Kidney capillary endothelial cell (primary cell): ENCODE measurements around the gene NMT1.

Experiments used
- DNase-seq: peaks from one replicate; pipeline ENCODE4 v3.0.0-alpha.2; 2018; ENCODE audit warnings: low spot score

NMT1 gene

GRCh38 chr17:45104907-45105624 is 43.9 kb downstream of the NMT1 start:
- no peak for DNase-seq

DNA sequence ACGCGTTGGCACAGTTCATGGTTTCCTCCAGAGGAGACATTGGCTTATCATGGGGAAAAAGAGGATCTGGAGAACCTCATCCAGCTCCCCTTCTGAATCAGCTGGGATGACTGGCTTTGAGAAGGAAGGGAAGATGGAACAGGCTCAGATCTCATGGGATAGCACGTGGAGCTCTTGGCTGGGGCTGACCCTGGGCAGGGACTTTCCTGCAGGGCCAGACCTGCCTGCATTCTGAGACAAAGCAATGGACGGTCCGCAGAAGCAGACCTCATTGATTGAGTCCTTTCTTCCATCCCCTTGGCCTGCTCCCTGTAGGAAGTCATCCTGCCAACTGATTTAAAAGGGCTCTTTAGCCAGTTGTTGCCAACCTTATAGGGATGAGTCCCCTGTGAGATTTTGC is 45.0 kb downstream of the NMT1 start:
- DNase-seq: no peak

DNA sequence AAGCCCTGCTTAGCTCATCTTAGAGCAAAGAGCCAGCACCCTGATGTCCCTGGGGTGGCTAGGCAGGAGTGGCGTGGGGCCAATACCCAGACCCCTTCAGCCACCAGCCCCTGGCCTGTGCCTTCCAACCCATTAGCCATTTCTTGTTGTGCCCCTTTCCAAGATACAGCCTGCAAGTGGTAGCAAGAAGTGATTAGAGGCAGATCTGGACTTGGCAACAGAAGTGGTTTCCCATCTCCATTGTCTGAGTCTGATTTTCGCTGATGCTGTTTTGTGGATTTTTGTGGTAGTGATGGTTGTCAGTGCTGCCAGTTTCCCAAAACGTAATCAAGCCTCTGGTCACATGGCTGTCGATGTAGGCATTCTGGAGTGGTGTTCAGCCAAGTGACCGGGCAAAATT is 45.5 kb downstream of the NMT1 start:
- no peak for DNase-seq

DNA sequence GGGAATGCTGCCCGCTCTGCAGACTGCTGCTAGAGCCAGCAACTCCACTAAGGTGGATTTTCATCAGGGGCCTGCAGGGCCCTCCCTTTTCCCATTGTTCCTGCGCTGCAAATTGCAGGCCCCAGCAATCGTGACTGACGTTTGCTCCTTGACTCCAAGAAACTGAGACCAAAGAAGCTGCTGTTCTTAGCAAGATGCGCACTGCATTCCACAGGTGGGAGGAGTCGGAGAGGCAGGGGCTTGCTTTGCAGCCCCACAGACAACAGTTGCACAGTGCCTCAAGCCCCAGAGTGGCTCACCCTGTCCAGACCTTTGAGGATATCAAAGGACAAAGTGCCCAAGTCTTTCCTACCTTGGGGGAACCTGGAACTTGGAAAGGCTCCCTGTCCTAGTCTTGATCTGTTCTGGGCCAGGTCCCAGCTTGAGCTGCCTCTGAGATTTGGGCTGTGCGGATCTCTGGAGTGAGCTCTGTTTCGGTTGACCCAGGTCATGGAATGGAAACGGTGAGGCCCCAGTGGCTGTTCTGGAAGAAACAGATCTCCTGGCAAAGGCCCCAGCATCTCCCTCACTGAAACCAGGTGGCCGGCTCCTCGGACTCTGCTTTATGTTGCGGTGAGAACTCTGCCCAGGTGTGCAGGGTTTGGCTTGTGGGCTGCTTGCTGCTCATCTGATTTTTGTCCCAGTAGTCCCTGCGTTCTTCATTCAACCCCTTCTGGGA is 46.3 kb downstream of the NMT1 start:
- no peak for DNase-seq

DNA sequence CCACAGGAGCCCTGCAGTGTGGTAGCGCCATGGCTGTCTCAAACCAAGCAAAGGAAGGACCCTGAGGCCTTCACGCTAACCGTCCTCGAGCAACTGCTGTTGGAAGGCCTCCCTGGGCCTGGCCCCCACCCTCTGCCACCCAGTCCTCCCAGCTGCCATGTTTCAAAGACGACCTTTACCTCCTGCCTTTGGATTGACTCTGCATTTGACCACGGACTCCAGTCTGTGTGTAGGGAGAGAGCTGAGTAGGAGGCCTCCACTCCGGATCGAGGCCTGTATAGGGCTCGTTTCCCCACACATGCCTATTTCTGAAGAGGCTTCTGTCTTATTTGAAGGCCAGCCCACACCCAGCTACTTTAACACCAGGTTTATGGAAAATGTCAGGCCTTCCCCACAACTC is 46.9 kb downstream of the NMT1 start:
- DNase-seq: no peak

DNA sequence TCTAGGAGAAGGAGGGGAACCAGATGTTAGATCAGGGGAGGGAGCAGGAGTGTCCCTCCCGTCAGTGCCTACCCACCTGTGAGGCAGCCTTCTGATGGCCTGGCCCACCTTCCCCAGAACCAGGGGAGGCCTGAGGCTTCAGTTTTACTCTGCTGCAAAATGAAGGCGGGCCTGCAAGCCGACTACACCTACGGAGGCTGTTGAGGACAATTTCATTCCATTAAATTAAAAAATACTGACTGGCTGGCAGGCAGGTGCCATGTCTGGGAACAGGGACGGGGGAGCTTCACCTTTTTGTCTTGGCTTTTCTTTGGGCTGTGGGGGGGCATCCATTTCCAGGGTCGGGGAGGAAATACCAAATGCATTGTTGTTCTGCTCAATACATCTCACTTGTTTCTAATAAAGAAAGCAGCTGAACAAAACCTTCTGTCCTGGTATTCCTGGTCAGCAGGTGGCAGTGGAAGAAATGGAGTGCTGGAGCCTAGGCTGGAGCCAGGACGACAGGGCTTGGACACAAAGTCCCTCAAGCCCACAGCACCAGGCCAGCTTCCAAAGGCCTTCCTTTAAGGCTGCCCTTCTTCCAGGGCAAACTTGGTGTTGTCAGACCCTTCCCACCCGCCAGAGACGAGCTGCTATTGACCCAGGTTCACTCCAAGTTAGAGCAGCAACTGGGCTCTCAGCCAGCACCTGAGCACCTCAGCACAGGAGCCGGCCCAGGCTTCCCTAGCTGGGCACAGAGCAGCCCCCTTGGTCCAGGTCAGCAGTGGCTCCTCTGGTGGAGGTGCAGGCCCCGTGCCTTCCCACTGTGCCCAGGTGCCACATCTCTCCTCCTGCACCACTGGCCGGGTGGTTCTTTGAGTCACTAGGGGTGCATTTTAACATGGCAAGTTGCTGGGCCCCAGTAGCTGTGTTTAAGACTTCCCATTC is 47.7 kb downstream of the NMT1 start:
- DNase-seq: no peak

DNA sequence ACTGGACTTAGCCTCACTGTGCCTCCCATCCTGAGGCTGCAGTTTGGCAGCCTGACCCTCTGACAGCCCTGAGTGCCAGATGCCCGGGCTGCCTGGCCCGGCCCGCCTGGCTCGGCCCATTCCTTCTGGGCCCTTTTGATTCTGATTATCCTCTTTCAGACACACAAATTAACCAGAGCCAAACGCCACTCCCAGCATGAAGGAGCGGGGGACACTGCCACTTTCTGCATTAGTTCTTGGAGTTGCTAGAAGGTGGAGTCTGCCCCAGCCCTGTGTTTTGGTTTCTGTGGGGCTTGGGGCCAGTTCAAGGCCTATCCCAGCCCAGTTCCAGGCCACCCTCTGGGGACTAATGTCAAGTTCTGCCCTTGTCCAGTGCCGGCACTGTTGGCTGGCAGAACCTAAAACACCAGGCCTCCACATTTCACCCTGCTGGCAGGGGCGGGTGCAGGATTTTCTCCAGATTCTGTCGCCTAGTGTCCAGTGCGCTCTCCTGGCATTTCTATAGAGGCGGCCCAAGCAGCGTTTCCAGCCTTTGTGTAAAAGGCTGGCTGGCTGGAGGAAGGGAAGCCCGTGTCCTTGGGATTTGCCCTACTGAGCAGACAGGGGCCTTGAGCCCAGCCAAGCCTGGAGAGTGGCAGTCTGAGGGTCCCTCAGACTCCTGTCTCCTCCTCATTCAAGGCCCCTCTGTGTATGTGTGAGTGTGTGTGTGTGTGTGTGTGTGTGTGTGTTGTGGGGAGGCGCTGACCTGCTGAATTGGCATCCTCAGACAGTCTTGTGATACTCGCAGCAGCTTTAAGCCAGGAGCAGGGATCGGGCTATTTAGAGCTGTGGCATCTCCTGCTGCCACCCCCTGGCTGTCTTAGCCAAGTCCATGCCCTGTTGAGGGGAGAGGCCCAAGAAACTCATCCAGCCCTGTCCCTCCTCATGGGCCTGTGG is 49.8 kb downstream of the NMT1 start:
- DNase-seq: no peak

DNA sequence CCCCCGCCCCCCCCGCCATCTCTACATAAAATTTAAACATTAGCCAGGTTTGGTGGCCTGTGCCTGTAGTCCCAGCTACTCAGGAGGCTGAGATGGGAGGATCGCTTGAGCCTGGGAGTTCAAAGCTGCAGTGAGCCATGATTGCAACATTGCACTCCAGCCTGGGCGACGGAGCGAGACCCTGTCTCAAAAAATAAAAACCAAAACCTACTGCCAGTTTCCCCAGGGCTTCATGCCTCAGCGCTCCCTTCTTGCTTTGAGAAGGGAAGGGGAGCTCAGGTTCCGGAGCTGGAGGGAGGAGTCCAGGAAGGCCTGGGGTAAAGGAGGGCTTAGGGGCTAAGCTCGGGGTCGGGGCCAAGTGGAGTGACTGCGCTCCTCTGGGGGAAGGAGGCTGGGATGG is 50.7 kb downstream of the NMT1 start:
- no peak for DNase-seq

DNA sequence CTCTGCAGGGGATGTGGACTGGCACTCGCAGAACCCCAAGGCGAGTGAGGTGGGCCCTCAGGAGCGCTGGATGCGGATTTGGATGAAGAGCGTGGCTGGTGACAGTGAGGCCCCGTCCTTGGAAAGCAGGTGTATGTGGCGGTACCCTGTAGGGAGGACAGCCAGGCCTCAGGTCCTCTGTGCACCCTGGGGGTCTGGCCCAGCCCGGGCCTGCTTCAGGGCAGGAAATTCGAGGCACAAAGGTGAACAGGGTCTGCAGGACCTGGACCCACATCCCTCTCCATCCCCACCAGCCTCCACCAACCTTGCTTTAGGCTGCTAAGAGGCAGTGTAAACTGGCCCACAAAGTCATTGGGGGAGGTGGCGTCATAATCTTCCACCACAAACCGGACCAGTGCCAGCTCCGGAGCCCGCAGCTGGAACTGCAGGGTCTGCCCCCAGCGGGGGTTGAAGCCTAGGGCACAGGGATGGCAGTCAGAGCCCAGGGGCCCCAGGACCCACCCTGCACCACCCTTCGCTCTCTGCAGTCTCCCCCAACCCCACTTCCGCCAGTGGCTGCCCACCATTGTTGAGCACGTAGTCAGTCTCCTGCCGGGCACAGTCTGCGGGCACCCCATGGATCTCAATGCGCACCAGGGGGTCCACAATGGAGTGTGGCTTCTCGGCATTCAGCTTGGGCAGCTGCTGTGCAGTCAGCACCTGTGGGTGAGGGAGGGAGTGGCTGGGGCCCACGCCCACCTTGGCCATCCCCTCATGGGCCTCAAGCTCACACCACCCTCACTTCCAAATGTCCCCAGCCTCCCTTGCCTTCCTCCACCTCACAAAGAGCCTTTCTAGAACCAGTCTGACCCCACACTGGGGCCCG is 51.7 kb downstream of the NMT1 start:
- no peak for DNase-seq

- no peak for DNase-seq
Measured at GRCh38 chr17:45113424-45113754, 52.3 kb downstream of the NMT1 start.

DNA sequence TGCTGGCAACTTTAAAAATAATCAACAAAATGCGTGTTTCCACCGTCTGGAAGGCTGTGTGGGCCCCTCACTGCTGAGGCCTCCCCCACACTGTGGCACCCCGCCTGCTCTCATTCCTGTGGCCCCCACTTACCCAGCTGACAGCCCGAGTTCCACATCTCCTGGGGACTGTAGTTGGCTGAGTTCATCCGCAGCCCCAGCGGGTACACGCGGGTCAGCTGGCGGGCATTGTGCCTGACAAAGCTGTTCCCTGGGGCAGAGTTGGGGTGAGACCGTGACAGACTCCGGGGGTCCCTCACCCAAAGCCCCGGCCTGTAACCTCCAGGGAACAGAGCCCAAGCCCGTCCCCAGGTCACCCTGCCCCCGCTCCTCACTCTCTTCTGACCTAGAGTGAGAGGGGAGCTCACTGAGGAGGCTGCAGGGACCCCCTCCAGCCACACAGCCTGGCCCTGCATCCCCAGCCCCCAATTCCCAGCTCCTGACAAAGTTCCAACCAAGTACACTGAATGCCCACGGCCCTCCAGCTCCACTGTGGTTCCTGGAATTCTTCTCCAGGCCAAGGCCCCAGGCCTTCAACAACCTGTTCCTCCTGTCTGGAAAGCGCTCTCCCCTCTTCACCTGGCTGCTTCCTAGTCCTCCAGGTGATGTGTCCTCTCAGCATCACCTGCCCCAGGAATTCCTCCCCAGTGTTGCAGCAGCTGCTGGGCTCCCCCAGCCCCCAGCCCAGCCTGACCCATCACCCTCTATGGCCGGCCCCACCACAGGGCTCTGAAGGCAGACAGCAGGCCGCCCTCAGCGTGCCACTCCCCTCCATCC is 53.2 kb downstream of the NMT1 start:
- no peak for DNase-seq

- DNase-seq: no peak
Measured at GRCh38 chr17:45115015-45115625, 54.0 kb downstream of the NMT1 start.

DNA sequence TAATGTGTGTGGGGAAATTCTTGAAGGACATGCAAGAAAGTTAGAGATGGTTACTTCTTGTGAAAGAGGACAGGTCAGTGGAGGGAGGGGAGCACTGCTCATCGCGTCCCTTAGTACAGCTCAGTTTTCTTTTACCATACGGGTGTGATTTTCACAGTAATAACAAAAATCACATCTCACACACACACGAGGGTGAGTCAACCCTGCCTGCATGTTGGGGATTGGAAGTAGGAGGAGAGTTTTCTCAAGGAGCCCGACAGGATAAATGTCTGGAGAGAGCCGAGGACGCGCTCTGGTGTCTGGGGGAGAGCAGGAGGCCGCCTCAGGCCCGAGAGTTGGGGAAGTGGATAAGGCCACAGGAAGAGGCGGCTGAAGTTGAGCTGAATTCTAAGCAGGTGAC is 54.8 kb downstream of the NMT1 start:
- no peak for DNase-seq

GRCh38 chr17:45116434-45117016 is 55.4 kb downstream of the NMT1 start:
- DNase-seq: no peak

DNA sequence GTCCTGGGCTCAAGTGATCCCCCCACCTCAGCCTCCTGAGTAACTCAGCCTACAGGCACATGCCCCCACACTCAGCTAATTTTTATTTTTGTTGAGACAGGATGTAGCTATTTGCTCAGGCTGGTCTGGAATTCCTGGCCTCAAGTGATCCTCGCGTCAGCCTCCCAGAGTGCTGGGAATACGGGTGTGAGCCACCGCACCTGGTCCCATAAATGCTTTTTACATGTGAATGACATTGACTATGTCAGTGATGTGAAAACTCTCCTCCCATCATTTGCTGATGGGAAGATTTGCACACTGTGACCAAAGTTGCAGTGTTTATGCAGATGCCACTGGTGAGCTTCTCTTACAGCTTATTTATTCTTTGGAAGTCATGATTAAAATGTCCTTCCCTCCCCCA is 56.2 kb downstream of the NMT1 start:
- no peak for DNase-seq

- DNase-seq: no peak
Measured at GRCh38 chr17:45117848-45118646, 56.9 kb downstream of the NMT1 start.

DNA sequence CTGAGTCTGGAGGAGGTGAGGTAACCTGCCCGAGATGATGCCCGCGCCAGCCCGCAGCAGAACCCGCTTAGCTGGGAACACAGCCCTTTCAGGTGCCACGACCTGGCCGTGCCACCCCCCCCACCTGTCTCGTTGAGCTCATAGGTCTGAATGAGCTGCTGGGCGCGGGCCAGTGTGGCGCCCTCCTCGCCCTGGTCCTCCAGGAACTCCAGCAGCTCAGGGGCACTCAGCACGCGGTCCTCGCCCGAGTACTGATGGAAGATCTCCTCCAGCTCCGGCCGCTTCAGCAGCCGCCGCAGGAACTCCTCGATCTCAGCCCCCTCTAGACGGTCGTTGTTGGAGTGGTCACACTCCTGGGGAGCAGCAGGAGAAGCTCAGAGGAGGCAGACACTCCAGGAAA is 57.6 kb downstream of the NMT1 start:
- DNase-seq: no peak

- DNase-seq: no peak
Measured at GRCh38 chr17:45119964-45120363, 58.8 kb downstream of the NMT1 start.
